GM12878 (cell line): ENCODE results near the gene SLC35B4. TPM values are rescaled to one million over a fixed set of nuclear protein-coding genes. Genes with fewer than 3 reads are reported as not detected.

Experiments
- ASH2L ChIP-seq: fragments of 300-600, 200-600 bp; sonication (generic); IDR thresholded peaks from 2 replicates; pipeline ENCODE4 v1.6.1; 2017; ENCODE audit warnings: low read depth, mild to moderate bottlenecking, borderline replicate concordance
- BCLAF1 ChIP-seq: fragments of 450-650 bp; IDR thresholded peaks from 2 replicates; pipeline ENCODE4 v1.6.1; 2017; ENCODE audit warnings: antibody characterized with exemption, mild to moderate bottlenecking, moderate library complexity
- CEBPZ ChIP-seq: fragments of 150-350 bp; IDR thresholded peaks from 2 replicates; pipeline ENCODE4 v1.6.1; 2016; ENCODE audit warnings: low read depth, low read length
- CHD2 ChIP-seq: IDR thresholded peaks from 2 replicates; pipeline ENCODE4 v1.6.1; 2011; ENCODE audit warnings: low read depth, low read length, improper control_type of control experiment, borderline replicate concordance
- E2F8 ChIP-seq: fragments of 450-650 bp; IDR thresholded peaks from 2 replicates; pipeline ENCODE4 v1.6.1; 2018; ENCODE audit warnings: mild to moderate bottlenecking, low read depth, moderate library complexity; ENCODE audit not compliant: partially characterized antibody
- HCFC1 ChIP-seq: fragments of 150-350 bp; IDR thresholded peaks from 2 replicates; pipeline ENCODE4 v1.6.1; 2014; ENCODE audit warnings: low read length
- HDAC6 ChIP-seq: fragments of 200-600 bp; sonication (generic); IDR thresholded peaks from one replicate; pipeline ENCODE4 v1.8.0; 2017; ENCODE audit warnings: antibody characterized with exemption; ENCODE audit not compliant: unreplicated experiment
- HSF1 ChIP-seq: fragments of 150-350 bp; IDR thresholded peaks from 2 replicates; pipeline ENCODE4 v1.6.1; 2014; ENCODE audit warnings: mild to moderate bottlenecking, low read depth, low read length
- MXI1 ChIP-seq: fragments of 150-350 bp; IDR thresholded peaks from 2 replicates; pipeline ENCODE4 v1.6.1; 2011; ENCODE audit warnings: low read depth, mild to moderate bottlenecking, inconsistent platforms, low read length, improper control_type of control experiment
- NBN ChIP-seq: fragments of 450-650 bp; IDR thresholded peaks from 2 replicates; pipeline ENCODE4 v1.6.1; 2016
- NR2C1 ChIP-seq: fragments of 450-650 bp; IDR thresholded peaks from 2 replicates; pipeline ENCODE4 v1.6.1; 2017; ENCODE audit warnings: antibody characterized with exemption, mild to moderate bottlenecking, moderate library complexity
- NRF1 ChIP-seq: conservative IDR thresholded peaks from 2 replicates; pipeline ENCODE4 v1.6.1; 2011; ENCODE audit warnings: mild to moderate bottlenecking, low read depth, low read length, improper control_type of control experiment
- PAX5 ChIP-seq: IDR thresholded peaks from 2 replicates; pipeline ENCODE4 v1.6.1; 2011; ENCODE audit warnings: low read depth, low read length, borderline replicate concordance
- RAD51 ChIP-seq: fragments of 450-650 bp; IDR thresholded peaks from 2 replicates; pipeline ENCODE4 v1.6.1; 2016; ENCODE audit warnings: moderate library complexity, mild to moderate bottlenecking, inconsistent platforms
- SMAD1 ChIP-seq: fragments of 450-650 bp; IDR thresholded peaks from 2 replicates; pipeline ENCODE4 v1.6.1; 2018; ENCODE audit warnings: mild to moderate bottlenecking, low read depth; ENCODE audit not compliant: partially characterized antibody
- SREBF2 ChIP-seq: IDR thresholded peaks from 2 replicates; pipeline ENCODE4 v1.6.1; 2012; ENCODE audit warnings: mild to moderate bottlenecking, low read length
- TCF12 ChIP-seq: IDR thresholded peaks from 2 replicates; pipeline ENCODE4 v1.6.1; 2011; ENCODE audit warnings: low read depth, mild to moderate bottlenecking, low read length
- USF1 ChIP-seq: IDR thresholded peaks from 2 replicates; pipeline ENCODE4 v1.6.1; 2011; ENCODE audit warnings: borderline replicate concordance, low read depth, mild to moderate bottlenecking, moderate library complexity, mixed read lengths, low read length; ENCODE audit not compliant: insufficient read depth; ENCODE audit errors: extremely low read length
- ZNF217 ChIP-seq: fragments of 450-650 bp; IDR thresholded peaks from 2 replicates; pipeline ENCODE4 v1.6.1; 2017; ENCODE audit warnings: antibody characterized with exemption, mild to moderate bottlenecking
- polyA plus RNA-seq, 11 experiments: library from polyadenylated mRNA; depleted of rRNA in 4 of 11; unstranded in 6 of 11; stranded (reverse) in 5 of 11; fragments of >200 nt; fragmentation: Nextera tagmentation in 4 of 11; fragmentation: Illumina TruSeq in 1 of 11; extraction: Ambion mirVana in 4 of 11; extraction: Trizol in 1 of 11; gene quantifications; 1 replicate in 1 of 11; 2 replicates in 10 of 11; pipeline versions ENCODE4 v1.2.1 to v1.2.3, GENCODE V29; 2011 to 2016; ENCODE audit warnings: inconsistent platforms in 2 of 11, missing spikeins in 2 of 11, low read depth in 1 of 11
- total RNA-seq, 4 experiments: library from RNA; depleted of rRNA in 3 of 4; stranded (reverse); fragments of >200 nt in 3 of 4; fragmentation: Illumina TruSeq in 1 of 4; extraction: Trizol in 1 of 4; gene quantifications; 2 replicates each; pipeline versions ENCODE4 v1.2.1 to v1.2.3, GENCODE V29; 2013 to 2021

The SLC35B4 gene
- total and polyA plus RNA-seq, 10 of the 15 experiments (the other 5 are each of a cell fraction or from before 2014, with no cell fraction given) = 3.6 to 23.9 (median 14.0) TPM

GRCh38 chr7:134293002-134293740, 23.6 kb downstream of the SLC35B4 start (continued):
- TF ChIP-seq TCF12 = peak; percentile 72
- TF ChIP-seq RAD51 = no peak
- TF ChIP-seq HCFC1 = no peak
- no peak for TF ChIP-seq ASH2L
- TF ChIP-seq SMAD1 = no peak
- TF ChIP-seq HSF1 = no peak
- no peak for TF ChIP-seq CEBPZ
- TF ChIP-seq NR2C1 = no peak
- TF ChIP-seq NBN = peak; percentile 98
- TF ChIP-seq ZNF217 = no peak
- TF ChIP-seq BCLAF1 = no peak
- TF ChIP-seq NRF1 = no peak
- no peak for TF ChIP-seq E2F8
- TF ChIP-seq CHD2 = peak; percentile 56; the same call in 1 of the 2 replicates
- no peak; the same call in 1 of the 2 replicates for TF ChIP-seq MXI1
- no peak for TF ChIP-seq USF1
- TF ChIP-seq SREBF2 = no peak
- TF ChIP-seq HDAC6 = no peak
- peak; percentile 80; the same call in 1 of the 2 replicates for TF ChIP-seq PAX5
